HepG2 (cell line): ENCODE measurements around the gene ARVCF. TPM values are rescaled to one million over a fixed set of nuclear protein-coding genes. Genes with fewer than 3 reads are reported as not detected.

ENCODE experiments used
- ATAC-seq: fragments of 200-7000 bp; cut with Tn5 transposase; 3 replicates; pipeline ENCODE4 v1.9.1; 2020; ENCODE audit warnings: mild to moderate bottlenecking, moderate library complexity
- BruUV-seq: library from RNA; stranded (reverse); fragments of 400-500 nt; replicated peaks from 2 replicates; lab custom pipeline; 2021; lab: Mats Ljungman, UMichigan
- CTCF ChIA-PET: fragments of 300-600 bp; formaldehyde crosslinking; extraction: SDS; loops from one replicate; lab custom pipeline; 2021; ENCODE audit warnings: low total read pairs, inconsistent platforms, low intra/inter-chr PET ratio; lab: Yijun Ruan, JAX
- POLR2A ChIA-PET: fragments of 350-600 bp; sonication (Branson Sonifier 250); formaldehyde crosslinking; loops from one replicate; lab custom pipeline; 2020; ENCODE audit warnings: antibody characterized with exemption, inconsistent platforms; lab: Yijun Ruan, JAX
- DNase-seq: peaks from one replicate; pipeline ENCODE4 v3.0.0-alpha.2; 2015; ENCODE audit warnings: low spot score
- FAIRE-seq: peaks from 3 replicates; lab custom pipeline; 2011; peaks lifted over from hg19 to GRCh38; lab: Jason Lieb, UNC
- H2AFZ ChIP-seq: one replicate; pipeline ENCODE4 v1.6.1; 2011; ENCODE audit warnings: low read length, inconsistent platforms
- H3K27ac ChIP-seq: fragments of 300-600 bp; 3 replicates; pipeline ENCODE4 v1.8.0; 2011; ENCODE audit warnings: mixed run types, mild to moderate bottlenecking, mixed read lengths, low read length, inconsistent platforms; ENCODE audit not compliant: insufficient read depth; ENCODE audit errors: extremely low read length
- H3K27me3 ChIP-seq, 2 experiments: fragments of 200-600 bp in 1 of 2; 2 replicates in 1 of 2; 3 replicates in 1 of 2; pipeline versions ENCODE4 v1.6.0 to v1.8.0; 2011; ENCODE audit warnings: low read length in 2 of 2, mild to moderate bottlenecking in 2 of 2, moderate library complexity in 2 of 2, inconsistent platforms in 1 of 2; ENCODE audit not compliant: insufficient read depth in 2 of 2, control insufficient read depth in 1 of 2
- H3K36me3 ChIP-seq, 2 experiments: fragments of 200-600 bp in 1 of 2; replicated peaks in 1 of 2; 2 replicates in 1 of 2; 3 replicates in 1 of 2; pipeline versions ENCODE4 v1.5.1 to v1.8.0; 2011; ENCODE audit warnings: low read length in 2 of 2, inconsistent platforms in 1 of 2; ENCODE audit not compliant: insufficient read depth in 2 of 2, control insufficient read depth in 1 of 2
- H3K4me1 ChIP-seq: 2 replicates; pipeline ENCODE4 v1.5.1; 2012; ENCODE audit warnings: low read length, inconsistent platforms; ENCODE audit not compliant: insufficient read depth
- H3K4me2 ChIP-seq: 2 replicates; pipeline ENCODE4 v1.6.0; 2011; ENCODE audit warnings: low read depth, low read length, inconsistent platforms
- H3K4me3 ChIP-seq, 3 experiments: fragments of 200-600 bp in 1 of 3; sonication (generic), shearing (Covaris generic) in 1 of 3; replicated peaks in 1 of 3; 2 replicates each; pipeline ENCODE4 v1.5.1; 2011 to 2016; ENCODE audit warnings: low read length in 3 of 3, inconsistent platforms in 2 of 3, low read depth in 2 of 3, mild to moderate bottlenecking in 2 of 3, control low read depth in 1 of 3, mixed read lengths in 1 of 3; ENCODE audit not compliant: insufficient read depth in 1 of 3
- H3K79me2 ChIP-seq: one replicate; pipeline ENCODE4 v1.6.1; 2011; ENCODE audit warnings: low read length, inconsistent platforms; ENCODE audit not compliant: insufficient read depth
- H3K9ac ChIP-seq: 2 replicates; pipeline ENCODE4 v1.6.0; 2011; ENCODE audit warnings: mild to moderate bottlenecking, low read depth, low read length, inconsistent platforms; ENCODE audit not compliant: insufficient read depth
- H3K9me3 ChIP-seq: 2 replicates; pipeline ENCODE4 v1.5.1; 2012; ENCODE audit warnings: mild to moderate bottlenecking, low read length
- H4K20me1 ChIP-seq: 2 replicates; pipeline ENCODE4 v1.6.0; 2011; ENCODE audit warnings: inconsistent platforms, mild to moderate bottlenecking, low read length, moderate library complexity; ENCODE audit not compliant: insufficient read depth
- DNMT1 ChIP-seq: sonication (generic); formaldehyde crosslinking; IDR thresholded peaks from 2 replicates; pipeline ENCODE4 v1.5.1; 2020; ENCODE audit warnings: mild to moderate bottlenecking, missing genetic modification reagents
- EEA1 ChIP-seq: sonication (generic); formaldehyde crosslinking; IDR thresholded peaks from 2 replicates; pipeline ENCODE4 v1.5.1; 2020; ENCODE audit warnings: mild to moderate bottlenecking, missing genetic modification reagents, borderline replicate concordance
- ZNF234 ChIP-seq: sonication (generic); formaldehyde crosslinking; conservative IDR thresholded peaks from 2 replicates; pipeline ENCODE4 v1.5.1; 2020; ENCODE audit warnings: mild to moderate bottlenecking, missing genetic modification reagents
- WGBS: methylation state at CpG from one replicate; pipeline ENCODE4 v1.1.6; 2017; ENCODE audit warnings: low lambda C conversion rate; 5-methylcytosine and 5-hydroxymethylcytosine counted together
- in situ Hi-C: cut with HindIII; loops from 2 replicates; pipeline ENCODE4 v1.10.0; 2017; ENCODE audit warnings: low pct_unique_long_range_greater_than_20kb; ENCODE audit not compliant: extremely low pct_ligation_motif_present
- intact Hi-C: fragments of 100-400 bp; cut with micrococcal nuclease; formaldehyde crosslinking; loops from one replicate; pipeline ENCODE4 v1.10.0; 2022; ENCODE audit not compliant: unreplicated experiment
- polyA plus RNA-seq, 8 experiments: library from polyadenylated mRNA; depleted of rRNA in 3 of 8; stranded (reverse) in 7 of 8; unstranded in 1 of 8; fragments of >200 nt; fragmentation: Illumina TruSeq in 4 of 8; extraction: Trizol in 4 of 8; gene quantifications; 2 replicates each; pipeline versions ENCODE4 v1.2.1 to v1.2.3, GENCODE V29; 2011 to 2016; ENCODE audit warnings: low read depth in 4 of 8, missing spikeins in 1 of 8, mixed read lengths in 1 of 8; ENCODE audit not compliant: insufficient read depth in 1 of 8
- total RNA-seq, 5 experiments: library from RNA; depleted of rRNA; stranded (reverse); fragments of >200 nt; fragmentation: Illumina TruSeq; extraction: Trizol; gene quantifications; 2 replicates each; pipeline ENCODE4 v1.2.3, GENCODE V29; 2016; ENCODE audit warnings: low read depth in 1 of 5

ARVCF gene
- total and polyA plus RNA-seq, 2 of the 13 experiments (the other 11 are each of a cell fraction or from before 2014, with no cell fraction given) = 16.4 to 17.7 TPM

GRCh38 chr22:20015971-20016733, 471 bp downstream of the ARVCF start (continued):
- peak; percentile 43; the same call in 1 of the 2 replicates for TF ChIP-seq EEA1 (CRISPR knock-in tag)
- TF ChIP-seq, all 625 proteins: peak for 80

GRCh38 chr22:20015187-20015625, 1.4 kb downstream of the ARVCF start:
- ATAC-seq (no peak), DNase-seq (no peak), FAIRE-seq (no peak)
- peaks cover 0 to 5% of the 10 kb centered on the region in 2 experiments; a peak in 2 of 5 replicates for H3K27me3 ChIP-seq
- peak overlapping the region; percentile 70; the same call in 1 of the 2 replicates for H3K9ac ChIP-seq
- peak overlapping the region; percentile 67 to 81 (median 81) for H3K4me3 ChIP-seq
- TF ChIP-seq DNMT1 (CRISPR knock-in tag) (no peak), ZNF234 (no peak)
- H3K79me2 ChIP-seq = peaks cover 6% of the 10 kb centered on the region
- no peaks in the 10 kb centered on the region for H4K20me1 ChIP-seq
- intact Hi-C loops (loop anchor here (10.0 kb wide), 1 partner anchor 60 kb away; no protein-coding TSS in a partner anchor), in situ Hi-C loops (no loop called here)
- no peak overlapping the region for H2AFZ ChIP-seq
- POLR2A ChIA-PET = interaction anchor here (0.8 to 2.2 kb wide), 3 partner anchors 45 to 52 kb away, joined by 4 to 7 read pairs (median 6); no protein-coding TSS in a partner anchor
- BruUV-seq = TSS peak; percentile 49
- no peaks in the 10 kb centered on the region for H3K36me3 ChIP-seq
- CTCF ChIA-PET = no interaction called here
- no peaks in the 10 kb centered on the region for H3K9me3 ChIP-seq
- peaks cover 68% of the 10 kb centered on the region for H3K4me1 ChIP-seq
- H3K4me2 ChIP-seq = peak overlapping the region; percentile 95
- 79% methylated on average over 8 of the region's 10 CpGs for WGBS
- no peak overlapping the region for H3K27ac ChIP-seq
